Tibial nerve (tissue), 4 donors: ENCODE measurements around the gene ELK3.

ENCODE experiments used
- EP300 ChIP-seq, 2 donors: sonication (generic); formaldehyde crosslinking; IDR thresholded peaks; one replicate each; pipeline ENCODE4 v1.6.1; 2017; ENCODE audit warnings: antibody characterized with exemption in 2 of 2, mild to moderate bottlenecking in 1 of 2
- POLR2A ChIP-seq, 2 donors: fragments of 450-650 bp; IDR thresholded peaks; one replicate each; pipeline ENCODE4 v1.6.1; 2017; ENCODE audit warnings: antibody characterized with exemption in 2 of 2, mild to moderate bottlenecking in 2 of 2, moderate library complexity in 2 of 2
- TF ChIP-seq, protein P1 (sequence below), 5 experiments: fragments of 200-600 bp in 3 of 5; fragments of 450-650 bp in 2 of 5; sonication (generic) in 3 of 5; IDR thresholded peaks; one replicate each; pipeline ENCODE4 v1.5.1; 2016 to 2019; ENCODE audit warnings: antibody characterized with exemption in 5 of 5, mild to moderate bottlenecking in 3 of 5, moderate library complexity in 2 of 5

DNA sequence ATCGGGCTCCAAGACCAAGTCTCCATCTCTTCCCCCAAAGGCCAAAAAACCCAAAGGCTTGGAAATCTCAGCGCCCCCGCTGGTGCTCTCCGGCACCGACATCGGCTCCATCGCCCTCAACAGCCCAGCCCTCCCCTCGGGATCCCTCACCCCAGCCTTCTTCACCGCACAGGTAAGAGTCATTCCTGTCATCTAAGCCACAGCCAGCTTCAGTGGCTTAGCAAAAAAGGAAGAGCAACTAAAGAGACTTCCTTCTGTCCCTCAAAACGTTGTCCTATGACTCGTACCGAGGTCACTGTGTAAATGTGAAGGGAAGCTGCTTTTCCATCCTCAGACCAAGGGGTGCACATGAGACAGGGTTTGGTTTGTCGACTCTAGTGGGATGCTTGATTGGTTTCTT lies 53.4 kb downstream of the ELK3 start:
- TF ChIP-seq, protein P1, sequence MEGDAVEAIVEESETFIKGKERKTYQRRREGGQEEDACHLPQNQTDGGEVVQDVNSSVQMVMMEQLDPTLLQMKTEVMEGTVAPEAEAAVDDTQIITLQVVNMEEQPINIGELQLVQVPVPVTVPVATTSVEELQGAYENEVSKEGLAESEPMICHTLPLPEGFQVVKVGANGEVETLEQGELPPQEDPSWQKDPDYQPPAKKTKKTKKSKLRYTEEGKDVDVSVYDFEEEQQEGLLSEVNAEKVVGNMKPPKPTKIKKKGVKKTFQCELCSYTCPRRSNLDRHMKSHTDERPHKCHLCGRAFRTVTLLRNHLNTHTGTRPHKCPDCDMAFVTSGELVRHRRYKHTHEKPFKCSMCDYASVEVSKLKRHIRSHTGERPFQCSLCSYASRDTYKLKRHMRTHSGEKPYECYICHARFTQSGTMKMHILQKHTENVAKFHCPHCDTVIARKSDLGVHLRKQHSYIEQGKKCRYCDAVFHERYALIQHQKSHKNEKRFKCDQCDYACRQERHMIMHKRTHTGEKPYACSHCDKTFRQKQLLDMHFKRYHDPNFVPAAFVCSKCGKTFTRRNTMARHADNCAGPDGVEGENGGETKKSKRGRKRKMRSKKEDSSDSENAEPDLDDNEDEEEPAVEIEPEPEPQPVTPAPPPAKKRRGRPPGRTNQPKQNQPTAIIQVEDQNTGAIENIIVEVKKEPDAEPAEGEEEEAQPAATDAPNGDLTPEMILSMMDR (IDR thresholded peaks at IDR 0.05), result no peak
- TF ChIP-seq EP300 (IDR thresholded peaks at IDR 0.05) (no peak), POLR2A (IDR thresholded peaks at IDR 0.05) (no peak)
